ENCODE results near the gene ZBTB7B.

Gene ZBTB7B

GRCh38 chr1:154959426-154959780, 43.2 kb upstream of the ZBTB7B start:
- H3K27me3 ChIP-seq (ENCODE audit: insufficient read depth, low read length), result no peaks in the 10 kb centered on the region
- no peaks in the 10 kb centered on the region for H3K9me2 ChIP-seq (ENCODE audit: low read depth, low read length)
- no peaks in the 10 kb centered on the region for H3F3A ChIP-seq (ENCODE audit: insufficient read depth, low read length)
- peaks cover 54% of the 10 kb centered on the region for H3K4me1 ChIP-seq (ENCODE audit: insufficient read depth, low read length, severe bottlenecking)
- no peaks in the 10 kb centered on the region for H4K20me1 ChIP-seq (ENCODE audit: insufficient read depth, low read length)
- no peak overlapping the region for H3K9ac ChIP-seq (ENCODE audit: low read length)
- H3K4me3 ChIP-seq (ENCODE audit: low read depth, low read length, poor library complexity, severe bottlenecking), result no peak overlapping the region
- H3K9me3 ChIP-seq (ENCODE audit: low read length), result no peaks in the 10 kb centered on the region
- peaks cover 28% of the 10 kb centered on the region for H3K36me3 ChIP-seq (ENCODE audit: insufficient read depth, low read length)
- no peak overlapping the region for H2AFZ ChIP-seq (ENCODE audit: low read length)
- TF ChIP-seq CTCF (IDR thresholded peaks at IDR 0.05; ENCODE audit: low read length) (no peak), EZH2 (IDR thresholded peaks at IDR 0.05; ENCODE audit: borderline replicate concordance, low read length) (no peak)
- H3K27ac ChIP-seq (ENCODE audit: low read depth, low read length, poor library complexity, severe bottlenecking), result no peak overlapping the region
- H3K79me2 ChIP-seq (ENCODE audit: insufficient read depth, low read length), result peaks cover 5% of the 10 kb centered on the region; the same call in 1 of the 2 replicates
- no peak overlapping the region for H3K4me2 ChIP-seq (ENCODE audit: low read length)

- H3K9me2 ChIP-seq (ENCODE audit: low read depth, low read length), result no peaks in the 10 kb centered on the region
- TF ChIP-seq CTCF (IDR thresholded peaks at IDR 0.05; ENCODE audit: low read length) (no peak), EZH2 (IDR thresholded peaks at IDR 0.05; ENCODE audit: borderline replicate concordance, low read length) (no peak)
- peak overlapping the region; percentile 81 for H3K27ac ChIP-seq (ENCODE audit: low read depth, low read length, poor library complexity, severe bottlenecking)
- H3K36me3 ChIP-seq (ENCODE audit: insufficient read depth, low read length), result peaks cover 34% of the 10 kb centered on the region
- no peaks in the 10 kb centered on the region for H4K20me1 ChIP-seq (ENCODE audit: insufficient read depth, low read length)
- peak overlapping the region; percentile 75 for H3K4me3 ChIP-seq (ENCODE audit: low read depth, low read length, poor library complexity, severe bottlenecking)
- peaks cover 5% of the 10 kb centered on the region; the same call in 1 of the 2 replicates for H3K79me2 ChIP-seq (ENCODE audit: insufficient read depth, low read length)
- H3K27me3 ChIP-seq (ENCODE audit: insufficient read depth, low read length), result no peaks in the 10 kb centered on the region
- H3K4me1 ChIP-seq (ENCODE audit: insufficient read depth, low read length, severe bottlenecking), result peaks cover 42% of the 10 kb centered on the region
- H2AFZ ChIP-seq (ENCODE audit: low read length), result no peak overlapping the region
- no peaks in the 10 kb centered on the region for H3K9me3 ChIP-seq (ENCODE audit: low read length)
- peak overlapping the region; percentile 71 for H3K4me2 ChIP-seq (ENCODE audit: low read length)
- peak overlapping the region; percentile 99 for H3K9ac ChIP-seq (ENCODE audit: low read length)
- no peaks in the 10 kb centered on the region for H3F3A ChIP-seq (ENCODE audit: insufficient read depth, low read length)
These were observed 42.0 kb upstream of the ZBTB7B start for GRCh38 chr1:154960446-154961136.

GRCh38 chr1:154961207-154962155, 41.1 kb upstream of the ZBTB7B start, which contains the start of gene PYGO2:
Gene PYGO2, minus strand, starts transcription at chr1:154961782. Its CDS starts 206 bp downstream, at chr1:154961576.
- Histone ChIP-seq H4K20me1 (ENCODE audit: insufficient read depth, low read length) (no peaks in the 10 kb centered on the region), H3K27ac (ENCODE audit: low read depth, low read length, poor library complexity, severe bottlenecking) (peak within 1 kb of the TSS; percentile 81), H3K27me3 (ENCODE audit: insufficient read depth, low read length) (no peaks in the 10 kb centered on the region), H3K4me2 (ENCODE audit: low read length) (peak within 1 kb of the TSS; percentile 71), H3F3A (ENCODE audit: insufficient read depth, low read length) (no peaks in the 10 kb centered on the region), H3K4me3 (ENCODE audit: low read depth, low read length, poor library complexity, severe bottlenecking) (peak within 1 kb of the TSS; percentile 75), H3K36me3 (ENCODE audit: insufficient read depth, low read length) (peaks cover 42% of the 10 kb centered on the region), H3K9ac (ENCODE audit: low read length) (peak within 1 kb of the TSS; percentile 99), H3K79me2 (ENCODE audit: insufficient read depth, low read length) (peaks cover 5% of the 10 kb centered on the region; the same call in 1 of the 2 replicates), H3K9me2 (ENCODE audit: low read depth, low read length) (no peaks in the 10 kb centered on the region), H3K9me3 (ENCODE audit: low read length) (no peaks in the 10 kb centered on the region), H2AFZ (ENCODE audit: low read length) (no peak within 1 kb of the TSS), H3K4me1 (ENCODE audit: insufficient read depth, low read length, severe bottlenecking) (peaks cover 34% of the 10 kb centered on the region)
- TF ChIP-seq CTCF (IDR thresholded peaks at IDR 0.05; ENCODE audit: low read length) (peak; percentile 80), EZH2 (IDR thresholded peaks at IDR 0.05; ENCODE audit: borderline replicate concordance, low read length) (no peak)
